IPS-NIHi7 (cell line): ENCODE results near the gene VCX3B.
"Not testable (repeated sequence)": the region's sequence is repeated elsewhere in the genome, so short reads cannot be mapped to it uniquely, and the experiment has no call there.

Experiments
- DNase-seq: peaks from one replicate; pipeline ENCODE4 v3.0.0; 2012; ENCODE audit warnings: mixed read lengths; ENCODE audit errors: extremely low spot score

The VCX3B gene

GRCh38 chrX:8464530-8464929 lies at the start of gene VCX3B:
Gene VCX3B, plus strand, starts transcription at chrX:8464830. Its CDS starts 621 bp downstream, at chrX:8465451.
- DNase-seq = not testable (repeated sequence)

DNA sequence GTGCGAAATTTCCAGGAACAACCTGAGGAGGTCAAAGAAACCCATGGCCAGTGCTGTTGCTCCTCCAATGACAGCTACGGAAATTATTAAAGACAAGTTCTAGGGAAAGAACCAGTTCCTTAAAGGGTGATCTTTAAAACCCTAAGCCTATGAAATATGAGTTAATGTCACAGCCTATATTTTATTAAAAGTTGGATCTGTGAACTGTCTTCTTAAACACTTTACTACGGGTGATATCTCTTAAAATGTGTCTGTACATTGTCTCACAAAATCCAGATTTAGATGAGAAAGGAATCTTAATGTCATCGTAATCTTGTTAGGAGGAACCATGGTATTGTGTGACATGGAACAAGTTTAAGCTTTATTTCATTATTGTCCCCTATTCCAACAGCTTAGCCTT lies 46.3 kb upstream of the VCX3B start:
- DNase-seq = no peak

DNA sequence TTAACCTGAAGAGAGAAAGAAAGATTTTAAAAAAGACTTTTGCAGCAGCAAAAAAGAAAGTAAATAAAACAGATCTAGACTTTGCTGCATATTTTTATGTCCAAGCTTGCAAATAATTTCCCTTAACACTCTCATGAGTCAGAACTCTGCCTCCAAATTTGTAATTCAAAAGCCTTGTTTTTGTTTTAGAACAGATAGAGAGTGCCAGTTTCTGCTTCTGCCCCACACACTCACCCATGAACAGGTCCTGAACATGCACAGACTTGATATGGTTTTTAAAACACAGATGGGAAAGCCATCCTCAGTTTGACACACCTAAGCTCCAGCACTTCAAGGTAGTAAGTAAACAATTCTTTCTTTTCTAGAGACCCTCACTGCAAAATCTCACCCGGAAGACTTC lies 39.7 kb upstream of the VCX3B start:
- no peak for DNase-seq

DNA sequence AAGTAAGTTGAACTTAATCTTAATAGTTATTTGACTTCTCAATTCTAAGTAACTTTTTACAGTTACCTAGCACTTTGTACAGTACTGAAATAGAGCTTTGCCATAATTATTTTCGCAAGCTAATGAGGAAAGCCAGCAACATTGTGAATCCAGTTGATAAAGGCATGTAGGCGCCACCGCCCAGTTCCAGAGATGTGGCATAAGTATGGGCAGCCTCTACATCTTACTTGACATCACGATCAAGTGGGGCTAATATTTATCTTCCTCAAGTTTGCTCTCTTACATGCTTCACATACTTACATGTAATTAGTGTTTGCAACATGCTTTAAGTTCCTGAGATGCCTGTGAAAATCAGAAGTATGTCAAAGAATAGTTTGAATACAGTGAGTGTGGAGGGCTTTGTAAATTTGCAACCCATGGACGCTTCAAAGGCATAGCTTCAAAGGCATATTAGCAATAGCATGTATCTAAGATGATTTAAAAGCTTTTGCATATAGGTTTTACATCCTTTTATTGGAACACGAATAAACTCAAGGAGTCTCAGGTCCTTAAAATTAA lies 34.9 kb upstream of the VCX3B start:
- DNase-seq = no peak

GRCh38 chrX:8430444-8430843 lies 34.2 kb upstream of the VCX3B start:
- DNase-seq = no peak

GRCh38 chrX:8432396-8432795 lies 32.2 kb upstream of the VCX3B start:
- no peak for DNase-seq

GRCh38 chrX:8433109-8434062 lies 31.2 kb upstream of the VCX3B start:
- no peak for DNase-seq

DNA sequence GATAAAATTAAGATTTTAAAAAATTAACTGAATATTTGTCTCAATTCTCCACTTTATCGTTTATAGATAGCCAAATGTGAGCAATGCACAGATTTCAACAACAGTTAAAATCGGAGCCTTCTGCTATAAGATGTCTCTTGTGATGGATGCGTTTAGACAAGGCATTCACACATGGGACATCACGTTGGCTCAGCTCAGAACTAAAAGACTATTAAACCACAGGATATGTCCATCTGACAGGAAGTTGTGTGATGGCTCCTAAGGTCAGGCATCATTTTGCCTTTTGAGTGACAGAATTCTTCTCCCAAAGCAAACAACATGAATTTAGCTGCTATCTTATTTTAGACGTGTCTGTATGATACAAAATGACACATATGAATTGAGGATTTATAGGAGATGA lies 17.3 kb upstream of the VCX3B start:
- no peak for DNase-seq

GRCh38 chrX:8452343-8452742 lies 12.3 kb upstream of the VCX3B start:
- not testable (repeated sequence) for DNase-seq

DNA sequence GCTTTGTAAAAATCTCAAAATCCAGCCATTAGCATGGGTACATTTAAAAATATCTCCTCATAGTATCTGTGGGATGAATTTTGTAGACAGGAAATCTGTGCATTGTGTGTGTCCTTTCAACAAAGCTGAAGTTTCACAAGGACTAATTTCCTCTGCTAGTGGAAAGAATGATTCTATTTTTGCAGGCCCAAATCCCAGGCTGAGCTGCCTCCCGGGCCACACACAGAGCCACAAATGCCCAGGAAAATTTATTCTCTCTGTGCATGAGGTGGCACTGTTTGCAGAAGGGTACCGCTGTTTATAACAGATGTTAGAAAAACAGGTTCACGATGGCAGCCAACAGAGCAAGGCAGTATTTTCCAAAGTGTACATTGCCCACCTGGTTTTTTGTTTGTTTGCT lies 11.0 kb upstream of the VCX3B start:
- DNase-seq = no peak

- peak; percentile 28 for DNase-seq
These were observed 9.1 kb upstream of the VCX3B start for GRCh38 chrX:8455557-8455956.

DNA sequence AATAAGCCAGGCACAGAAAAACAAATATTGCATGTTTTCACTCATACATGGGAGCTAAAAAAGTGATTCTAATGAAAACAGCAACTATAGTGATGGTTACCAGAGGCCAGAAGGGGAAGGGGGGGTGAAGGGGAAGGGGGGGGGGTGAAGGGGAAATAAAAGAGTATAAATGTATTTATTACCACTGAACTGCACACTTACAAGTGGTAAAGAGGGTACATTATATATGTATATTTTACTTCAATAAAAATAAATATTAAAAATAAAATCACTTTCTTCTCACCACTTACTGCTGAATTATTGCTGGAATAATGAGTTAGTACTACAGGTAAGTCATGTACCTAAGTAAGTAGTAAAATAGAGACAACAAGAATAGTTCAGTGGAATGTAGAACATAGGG lies 2.1 kb upstream of the VCX3B start:
- no peak for DNase-seq

DNA sequence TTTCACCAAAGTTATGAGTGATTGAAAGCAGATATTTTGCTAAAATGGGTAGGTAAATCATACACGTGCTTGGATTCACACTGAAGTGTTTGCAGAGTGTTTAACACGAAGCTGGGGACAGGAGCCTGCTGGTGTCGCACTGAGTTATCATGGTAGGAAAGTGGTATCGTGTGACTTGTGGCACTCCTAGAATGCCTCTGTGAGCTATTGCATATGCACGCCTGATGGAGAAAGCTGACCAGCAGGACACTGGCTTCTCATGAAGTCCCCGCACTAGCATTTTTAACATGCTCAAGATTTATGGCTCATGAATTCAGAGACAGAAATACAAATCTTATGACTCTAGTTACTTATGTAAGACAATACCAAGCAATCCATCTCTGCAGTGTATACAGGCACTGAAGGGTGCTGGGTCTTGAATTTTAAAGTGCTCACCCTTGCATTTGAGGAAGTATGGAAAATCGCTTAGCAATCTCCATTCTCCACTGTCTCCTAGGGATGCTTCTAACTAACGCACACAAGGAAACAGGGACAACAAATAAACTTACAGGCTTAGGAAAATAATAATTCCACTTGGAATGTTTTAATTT lies 19.8 kb downstream of the VCX3B start:
- no peak for DNase-seq

- not testable (repeated sequence) for DNase-seq
These were observed 30.4 kb downstream of the VCX3B start for GRCh38 chrX:8495036-8495435.

GRCh38 chrX:8500203-8500602 lies 35.6 kb downstream of the VCX3B start:
- DNase-seq = no peak

DNA sequence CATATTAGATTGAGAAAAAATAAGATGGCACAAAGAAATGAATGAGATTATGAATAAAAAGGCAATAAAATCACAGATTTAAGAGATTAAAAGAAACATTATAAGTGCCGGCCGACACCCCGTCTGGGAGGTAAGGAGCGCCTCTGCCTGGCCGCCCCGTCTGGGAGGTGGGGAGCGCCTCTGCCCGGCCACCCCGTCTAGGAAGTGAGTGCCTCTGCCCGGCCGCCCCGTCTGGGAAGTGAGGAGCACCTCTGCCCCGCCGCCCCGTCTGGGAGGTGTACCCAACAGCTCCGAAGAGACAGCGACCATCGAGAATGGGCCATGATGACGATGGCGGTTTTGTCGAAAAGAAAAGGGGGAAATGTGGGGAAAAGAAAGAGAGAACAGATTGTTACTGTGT lies 37.5 kb downstream of the VCX3B start:
- DNase-seq = not testable (repeated sequence)

- no peak for DNase-seq
These were observed 39.8 kb downstream of the VCX3B start for GRCh38 chrX:8504451-8504850.
